ENCODE measurements around the gene COL18A1. TPM values are rescaled to one million over a fixed set of nuclear protein-coding genes. Genes with fewer than 3 reads are reported as not detected.

Gene COL18A1
- total and polyA plus RNA-seq, 4 donors = 44.9 to 308 (median 232) TPM

DNA sequence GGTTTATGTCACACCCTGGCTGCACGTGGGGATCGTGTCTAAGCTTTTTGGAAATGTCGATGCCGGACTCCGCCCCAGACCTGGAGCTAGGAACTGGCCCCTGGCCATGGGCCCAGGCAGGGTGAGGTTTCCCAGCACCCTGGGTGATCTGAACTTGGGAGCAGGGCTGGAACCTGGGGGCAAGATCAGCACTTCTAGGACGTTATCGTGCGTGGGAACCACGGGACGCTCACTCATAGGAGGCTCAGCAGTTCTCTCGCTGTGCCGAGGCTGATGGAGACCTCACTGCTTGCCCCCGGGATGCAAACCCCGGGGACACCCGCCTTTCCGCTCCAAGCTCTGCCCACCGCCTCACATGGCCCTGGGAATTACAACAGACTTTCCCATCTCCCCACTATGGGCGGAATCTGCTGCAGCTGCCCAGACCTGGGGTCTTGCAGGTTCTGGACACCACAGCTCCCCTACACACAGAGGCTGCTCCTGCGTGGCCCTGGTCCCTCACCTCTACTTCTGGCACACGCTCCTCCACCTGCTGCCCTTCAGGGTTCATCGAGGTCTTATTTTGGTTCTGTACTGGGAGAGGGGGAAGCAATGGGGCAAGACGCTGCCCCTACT lies 35.9 kb downstream of the COL18A1 start:
- Histone ChIP-seq H3K4me3 (ENCODE audit: low read depth in 1 of 3, low read length in 3 of 3) (no peak overlapping the region), H3K9me3 (ENCODE audit: control insufficient read depth in 4 of 4, low read length in 3 of 4) (no peaks in the 10 kb centered on the region), H3K36me3 (ENCODE audit: control insufficient read depth in 4 of 4, insufficient read depth in 3 of 4, low read depth in 1 of 4, low read length in 3 of 4) (peaks cover 0 to 2% (median 0%) of the 10 kb centered on the region in 4 donors), H3K27ac (ENCODE audit: low read depth in 1 of 2, low read length in 2 of 2) (peak overlapping the region in 1 of 2 donors; percentile 58), H3K4me1 (ENCODE audit: control insufficient read depth in 4 of 4, insufficient read depth in 4 of 4, low read length in 3 of 4) (peaks cover 7 to 41% (median 27%) of the 10 kb centered on the region in 4 donors), H3K9ac (ENCODE audit: low read depth in 1 of 2, low read length in 2 of 2) (no peak overlapping the region), H3K27me3 (ENCODE audit: control insufficient read depth in 4 of 4, insufficient read depth in 4 of 4, low read length in 3 of 4) (no peaks in the 10 kb centered on the region)
- no peak for DNase-seq (ENCODE audit: low spot score)
- TF ChIP-seq ZBTB33 (IDR thresholded peaks at IDR 0.05) (no peak), TAF1 (conservative IDR thresholded peaks at IDR 0.05) (no peak), SP1 (IDR thresholded peaks at IDR 0.05) (no peak), ATF3 (IDR thresholded peaks at IDR 0.05) (no peak), EGR1 (IDR thresholded peaks at IDR 0.05; ENCODE audit: low read depth in 2 of 2) (peak in 1 of 2 donors; percentile 71), GABPA (IDR thresholded peaks at IDR 0.05 in 1 of 2, conservative IDR thresholded peaks at IDR 0.05 in 1 of 2) (no peak), YY1 (IDR thresholded peaks at IDR 0.05) (peak; percentile 21), HNF4A (conservative IDR thresholded peaks at IDR 0.05) (peak; percentile 15 to 83), JUND (IDR thresholded peaks at IDR 0.05) (no peak), FOXA1 (IDR thresholded peaks at IDR 0.05) (no peak), REST (IDR thresholded peaks at IDR 0.05) (no peak), FOXA2 (IDR thresholded peaks at IDR 0.05) (no peak), RAD21 (IDR thresholded peaks at IDR 0.05) (peak in 1 of 2 donors; percentile 27), NR2F2 (IDR thresholded peaks at IDR 0.05) (no peak), RXRA (IDR thresholded peaks at IDR 0.05) (peak; percentile 22 to 89), HNF4G (IDR thresholded peaks at IDR 0.05) (no peak)
- TF ChIP-seq, protein P1, sequence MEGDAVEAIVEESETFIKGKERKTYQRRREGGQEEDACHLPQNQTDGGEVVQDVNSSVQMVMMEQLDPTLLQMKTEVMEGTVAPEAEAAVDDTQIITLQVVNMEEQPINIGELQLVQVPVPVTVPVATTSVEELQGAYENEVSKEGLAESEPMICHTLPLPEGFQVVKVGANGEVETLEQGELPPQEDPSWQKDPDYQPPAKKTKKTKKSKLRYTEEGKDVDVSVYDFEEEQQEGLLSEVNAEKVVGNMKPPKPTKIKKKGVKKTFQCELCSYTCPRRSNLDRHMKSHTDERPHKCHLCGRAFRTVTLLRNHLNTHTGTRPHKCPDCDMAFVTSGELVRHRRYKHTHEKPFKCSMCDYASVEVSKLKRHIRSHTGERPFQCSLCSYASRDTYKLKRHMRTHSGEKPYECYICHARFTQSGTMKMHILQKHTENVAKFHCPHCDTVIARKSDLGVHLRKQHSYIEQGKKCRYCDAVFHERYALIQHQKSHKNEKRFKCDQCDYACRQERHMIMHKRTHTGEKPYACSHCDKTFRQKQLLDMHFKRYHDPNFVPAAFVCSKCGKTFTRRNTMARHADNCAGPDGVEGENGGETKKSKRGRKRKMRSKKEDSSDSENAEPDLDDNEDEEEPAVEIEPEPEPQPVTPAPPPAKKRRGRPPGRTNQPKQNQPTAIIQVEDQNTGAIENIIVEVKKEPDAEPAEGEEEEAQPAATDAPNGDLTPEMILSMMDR (IDR thresholded peaks at IDR 0.05; ENCODE audit: low read depth, low read length, missing input control) = no peak
- TF ChIP-seq, protein P2, sequence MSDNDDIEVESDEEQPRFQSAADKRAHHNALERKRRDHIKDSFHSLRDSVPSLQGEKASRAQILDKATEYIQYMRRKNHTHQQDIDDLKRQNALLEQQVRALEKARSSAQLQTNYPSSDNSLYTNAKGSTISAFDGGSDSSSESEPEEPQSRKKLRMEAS (IDR thresholded peaks at IDR 0.05) = no peak
- 56% methylated on average over 22 of the region's 22 CpGs for WGBS

Data from liver (tissue), 9 donors.